Panc1 (cell line): ENCODE results near the gene IL18RAP. TPM values are rescaled to one million over a fixed set of nuclear protein-coding genes. Genes with fewer than 3 reads are reported as not detected.

ENCODE experiments used
- ATAC-seq: fragments of 200-7000 bp; cut with Tn5 transposase; 2 replicates; pipeline ENCODE4 v1.9.1; 2020; ENCODE audit warnings: mild to moderate bottlenecking, moderate library complexity
- BruUV-seq: library from RNA; stranded (reverse); fragments of 400-500 nt; replicated peaks from 2 replicates; lab custom pipeline; 2021; lab: Mats Ljungman, UMichigan
- CTCF ChIA-PET: fragments of 300-600 bp; sonication (Branson Sonifier 250); formaldehyde crosslinking; loops from one replicate; lab custom pipeline; 2022; ENCODE audit warnings: antibody characterized with exemption; lab: Charles Lee
- POLR2A ChIA-PET: fragments of 300-600 bp; sonication (Branson Sonifier 250); formaldehyde crosslinking; loops from one replicate; lab custom pipeline; 2022; ENCODE audit warnings: antibody characterized with exemption; lab: Charles Lee
- DNase-seq: peaks from one replicate; pipeline ENCODE4 v3.0.0-alpha.2; 2010; ENCODE audit warnings: low read depth, low spot score
- H3K27ac ChIP-seq: 2 replicates; pipeline ENCODE4 v1.5.1; 2011; ENCODE audit warnings: mild to moderate bottlenecking, low read length, inconsistent platforms
- H3K27me3 ChIP-seq: fragments of 200-500 bp; sonication (Bioruptor generic); 2 replicates; pipeline ENCODE4 v1.6.0; 2014; ENCODE audit warnings: low read length, inconsistent platforms; ENCODE audit not compliant: control insufficient read depth, insufficient read depth
- H3K36me3 ChIP-seq: fragments of 200-500 bp; sonication (Bioruptor generic); 2 replicates; pipeline ENCODE4 v1.5.1; 2014; ENCODE audit warnings: inconsistent platforms, mild to moderate bottlenecking, low read length, moderate library complexity; ENCODE audit not compliant: control insufficient read depth, insufficient read depth
- H3K4me1 ChIP-seq: 2 replicates; pipeline ENCODE4 v1.5.1; 2011; ENCODE audit warnings: inconsistent platforms, mild to moderate bottlenecking, low read length, moderate library complexity; ENCODE audit not compliant: control insufficient read depth, insufficient read depth
- H3K4me3 ChIP-seq, 2 experiments: 2 replicates each; pipeline ENCODE4 v1.5.1; 2011 to 2012; ENCODE audit warnings: low read depth in 2 of 2, low read length in 2 of 2, mild to moderate bottlenecking in 2 of 2, inconsistent platforms in 1 of 2, moderate library complexity in 1 of 2
- H3K9me3 ChIP-seq: fragments of 200-500 bp; sonication (Bioruptor generic); 2 replicates; pipeline ENCODE4 v1.5.1; 2014; ENCODE audit warnings: low read depth, mild to moderate bottlenecking, inconsistent platforms, low read length, moderate library complexity; ENCODE audit not compliant: control insufficient read depth, insufficient read depth
- CTCF ChIP-seq: fragments of 450-650 bp; IDR thresholded peaks from 2 replicates; pipeline ENCODE4 v1.5.1; 2017; ENCODE audit warnings: mild to moderate bottlenecking
- POLR2AphosphoS5 ChIP-seq: IDR thresholded peaks from 2 replicates; pipeline ENCODE4 v1.6.1; 2012; ENCODE audit warnings: mild to moderate bottlenecking, low read depth, low read length, moderate library complexity
- REST ChIP-seq, 2 experiments: IDR thresholded peaks; 2 replicates each; pipeline ENCODE4 v1.6.1; 2011 to 2012; ENCODE audit warnings: low read depth in 2 of 2, control low read depth in 1 of 2, low read length in 1 of 2, mild to moderate bottlenecking in 1 of 2, moderate library complexity in 1 of 2; ENCODE audit not compliant: insufficient read depth in 1 of 2
- SIN3A ChIP-seq: IDR thresholded peaks from 2 replicates; pipeline ENCODE4 v1.6.1; 2012; ENCODE audit warnings: low read depth, mild to moderate bottlenecking, low read length, moderate library complexity, borderline replicate concordance; ENCODE audit not compliant: insufficient read depth
- TCF7L2 ChIP-seq: IDR thresholded peaks from 2 replicates; pipeline ENCODE4 v1.6.1; 2011; ENCODE audit warnings: mild to moderate bottlenecking, low read depth, low read length, inconsistent platforms
- in situ Hi-C: cut with HindIII; loops from 2 replicates; pipeline ENCODE4 v1.10.0; 2016; ENCODE audit warnings: low sequenced_read_pairs, low pct_unique_long_range_greater_than_20kb
- intact Hi-C: fragments of 100-400 bp; cut with micrococcal nuclease; formaldehyde crosslinking; loops from one replicate; pipeline ENCODE4 v1.10.0; 2022; ENCODE audit not compliant: unreplicated experiment
- total RNA-seq: library from RNA; stranded (reverse); gene quantifications from one replicate; pipeline ENCODE4 v1.2.1, GENCODE V29; 2021; ENCODE audit not compliant: unreplicated experiment

The IL18RAP gene
- total RNA-seq, 1 experiment from 2014 or later = not detected

- no peak for TF ChIP-seq REST (IDR thresholded peaks at IDR 0.05; ENCODE audit: insufficient read depth in 1 of 2, low read depth in 2 of 2, low read length in 1 of 2)
- no peak for TF ChIP-seq TCF7L2
- no peak for TF ChIP-seq SIN3A
- no peak for TF ChIP-seq POLR2AphosphoS5
- TF ChIP-seq CTCF = no peak
- POLR2A ChIA-PET = no interaction called here
- ATAC-seq (no peak), DNase-seq (no peak)
- CTCF ChIA-PET = interaction anchor here (0.7 to 1.0 kb wide), 2 partner anchors 13 to 33 kb away, joined by 3 to 5 read pairs; no protein-coding TSS in a partner anchor
- Histone ChIP-seq H3K27ac (no peak overlapping the region), H3K27me3 (no peaks in the 10 kb centered on the region), H3K4me1 (no peaks in the 10 kb centered on the region), H3K9me3 (no peaks in the 10 kb centered on the region), H3K36me3 (no peaks in the 10 kb centered on the region), H3K4me3 (no peak overlapping the region)
- intact Hi-C loops (no loop called here), in situ Hi-C loops (no loop called here)
- no TSS peak for BruUV-seq
Observed at GRCh38 chr2:102484310-102485061, 61.5 kb downstream of the IL18RAP start.

- Histone ChIP-seq H3K27ac (no peak overlapping the region), H3K36me3 (no peaks in the 10 kb centered on the region), H3K4me1 (no peaks in the 10 kb centered on the region), H3K27me3 (no peaks in the 10 kb centered on the region), H3K4me3 (no peak overlapping the region), H3K9me3 (no peaks in the 10 kb centered on the region)
- in situ Hi-C loops = no loop called here
- TF ChIP-seq POLR2AphosphoS5 = no peak
- TF ChIP-seq CTCF = no peak
- no peak for TF ChIP-seq TCF7L2
- TF ChIP-seq REST (IDR thresholded peaks at IDR 0.05; ENCODE audit: insufficient read depth in 1 of 2, low read depth in 2 of 2, low read length in 1 of 2) = no peak
- TF ChIP-seq SIN3A = no peak
- intact Hi-C loops = no loop called here
- POLR2A ChIA-PET = no interaction called here
- no peak for DNase-seq
- ATAC-seq = no peak
- CTCF ChIA-PET = interaction anchor here (1.0 kb wide), 1 partner anchor 14 kb away, joined by 5 read pairs; no protein-coding TSS in a partner anchor
- BruUV-seq = no TSS peak
Observed at GRCh38 chr2:102485147-102485785, 62.3 kb downstream of the IL18RAP start.
